Measurements from ENCODE around the gene FHIT.

DNA sequence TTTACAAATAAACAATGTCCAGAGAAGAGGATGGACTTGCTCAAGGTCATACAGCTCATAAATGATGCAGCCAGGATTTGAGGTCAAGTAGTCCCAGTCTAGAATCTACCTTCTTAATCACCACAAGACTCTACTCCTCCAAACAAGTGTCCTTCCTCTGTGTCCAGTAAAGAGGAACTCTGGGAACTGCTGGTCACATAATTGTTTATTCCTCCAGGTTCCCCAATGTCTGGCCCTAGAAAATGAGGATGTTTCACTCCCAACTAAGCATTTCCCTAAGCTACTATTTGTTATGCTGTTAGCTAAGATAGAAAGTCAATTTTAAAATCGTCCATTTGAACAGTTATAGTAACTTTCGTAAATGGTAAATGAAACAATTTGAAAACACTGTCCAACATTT, 192.4 kb downstream of the FHIT start:
- TF ChIP-seq SIN3A (IDR thresholded peaks at IDR 0.05; ENCODE audit: borderline replicate concordance, insufficient read depth, low read length) (no peak), POLR2AphosphoS5 (IDR thresholded peaks at IDR 0.05; ENCODE audit: low read depth, low read length) (no peak), TAF1 (IDR thresholded peaks at IDR 0.05; ENCODE audit: borderline replicate concordance, insufficient read depth, low read length) (no peak), FOXP2 (optimal IDR thresholded peaks at IDR 0.05; ENCODE audit: borderline replicate concordance, extremely low read depth, extremely low read length, insufficient read depth) (no peak)
- TF ChIP-seq, protein P1, sequence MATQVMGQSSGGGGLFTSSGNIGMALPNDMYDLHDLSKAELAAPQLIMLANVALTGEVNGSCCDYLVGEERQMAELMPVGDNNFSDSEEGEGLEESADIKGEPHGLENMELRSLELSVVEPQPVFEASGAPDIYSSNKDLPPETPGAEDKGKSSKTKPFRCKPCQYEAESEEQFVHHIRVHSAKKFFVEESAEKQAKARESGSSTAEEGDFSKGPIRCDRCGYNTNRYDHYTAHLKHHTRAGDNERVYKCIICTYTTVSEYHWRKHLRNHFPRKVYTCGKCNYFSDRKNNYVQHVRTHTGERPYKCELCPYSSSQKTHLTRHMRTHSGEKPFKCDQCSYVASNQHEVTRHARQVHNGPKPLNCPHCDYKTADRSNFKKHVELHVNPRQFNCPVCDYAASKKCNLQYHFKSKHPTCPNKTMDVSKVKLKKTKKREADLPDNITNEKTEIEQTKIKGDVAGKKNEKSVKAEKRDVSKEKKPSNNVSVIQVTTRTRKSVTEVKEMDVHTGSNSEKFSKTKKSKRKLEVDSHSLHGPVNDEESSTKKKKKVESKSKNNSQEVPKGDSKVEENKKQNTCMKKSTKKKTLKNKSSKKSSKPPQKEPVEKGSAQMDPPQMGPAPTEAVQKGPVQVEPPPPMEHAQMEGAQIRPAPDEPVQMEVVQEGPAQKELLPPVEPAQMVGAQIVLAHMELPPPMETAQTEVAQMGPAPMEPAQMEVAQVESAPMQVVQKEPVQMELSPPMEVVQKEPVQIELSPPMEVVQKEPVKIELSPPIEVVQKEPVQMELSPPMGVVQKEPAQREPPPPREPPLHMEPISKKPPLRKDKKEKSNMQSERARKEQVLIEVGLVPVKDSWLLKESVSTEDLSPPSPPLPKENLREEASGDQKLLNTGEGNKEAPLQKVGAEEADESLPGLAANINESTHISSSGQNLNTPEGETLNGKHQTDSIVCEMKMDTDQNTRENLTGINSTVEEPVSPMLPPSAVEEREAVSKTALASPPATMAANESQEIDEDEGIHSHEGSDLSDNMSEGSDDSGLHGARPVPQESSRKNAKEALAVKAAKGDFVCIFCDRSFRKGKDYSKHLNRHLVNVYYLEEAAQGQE (IDR thresholded peaks at IDR 0.05; ENCODE audit: insufficient read depth in 1 of 2, low read depth in 2 of 2, low read length in 2 of 2), result no peak
